Stimulated activated effector memory CD8-positive, alpha-beta T cell treated with anti-CD3 and anti-CD28 coated beads, Interleukin-12 subunit alpha, Interleukin-12 subunit beta, amount 100 ng/mL, for 72 hours (primary cell): ENCODE measurements around the gene TCF23.
"Not testable (repeated sequence)": the region's sequence is repeated elsewhere in the genome, so short reads cannot be mapped to it uniquely, and the experiment has no call there.

ENCODE experiments used
- ATAC-seq: fragments of 150-1000 bp; cut with Tn5 transposase; 2 replicates; pipeline ENCODE4 v1.10.0; 2021
- DNase-seq, 2 donors: peaks; one replicate each; pipeline ENCODE4 v3.0.0; 2021 to 2022; ENCODE audit warnings: low spot score in 2 of 2
- H3K27ac Mint-ChIP-seq: one replicate; pipeline ENCODE4 v1.8.0; 2022; ENCODE audit warnings: mild to moderate bottlenecking, mixed read lengths
- H3K36me3 Mint-ChIP-seq: one replicate; pipeline ENCODE4 v1.8.0; 2022; ENCODE audit warnings: mild to moderate bottlenecking, mixed read lengths
- H3K4me1 Mint-ChIP-seq: one replicate; pipeline ENCODE4 v1.8.0; 2022; ENCODE audit warnings: mixed read lengths
- H3K4me3 Mint-ChIP-seq: one replicate; pipeline ENCODE4 v1.8.0; 2022; ENCODE audit warnings: mild to moderate bottlenecking, mixed read lengths
- H3K9me3 Mint-ChIP-seq: one replicate; pipeline ENCODE4 v1.8.0; 2022; ENCODE audit warnings: mixed read lengths

Gene TCF23

GRCh38 chr2:27148801-27149439 lies at the start of gene TCF23:
Gene TCF23, plus strand, starts transcription at chr2:27149004. Its CDS starts 130 bp downstream, at chr2:27149134.
- no peaks in the 10 kb centered on the region for H3K9me3 Mint-ChIP-seq
- ATAC-seq (no peak), DNase-seq (no peak)
- no peak within 1 kb of the TSS for H3K27ac Mint-ChIP-seq
- H3K4me1 Mint-ChIP-seq = no peaks in the 10 kb centered on the region
- H3K4me3 Mint-ChIP-seq = no peak within 1 kb of the TSS
- no peaks in the 10 kb centered on the region for H3K36me3 Mint-ChIP-seq

GRCh38 chr2:27099334-27099955 lies 49.4 kb upstream of the TCF23 start:
- peak overlapping the region; percentile 26 for H3K27ac Mint-ChIP-seq
- ATAC-seq (no peak), DNase-seq (no peak)
- H3K4me1 Mint-ChIP-seq = peaks cover 16% of the 10 kb centered on the region
- no peaks in the 10 kb centered on the region for H3K9me3 Mint-ChIP-seq
- no peak overlapping the region for H3K4me3 Mint-ChIP-seq
- H3K36me3 Mint-ChIP-seq = no peaks in the 10 kb centered on the region

GRCh38 chr2:27100036-27100435 lies 48.8 kb upstream of the TCF23 start:
- Mint-ChIP-seq H3K9me3 (no peaks in the 10 kb centered on the region), H3K4me3 (no peak overlapping the region), H3K4me1 (peaks cover 16% of the 10 kb centered on the region), H3K36me3 (no peaks in the 10 kb centered on the region), H3K27ac (no peak overlapping the region)
- DNase-seq = no peak
- no peak for ATAC-seq

GRCh38 chr2:27102329-27102728 lies 46.5 kb upstream of the TCF23 start:
- no peak for ATAC-seq

GRCh38 chr2:27105981-27106380 lies 42.8 kb upstream of the TCF23 start:
- DNase-seq (no peak), ATAC-seq (no peak)
- H3K4me3 Mint-ChIP-seq = no peak overlapping the region
- H3K36me3 Mint-ChIP-seq = no peaks in the 10 kb centered on the region
- H3K4me1 Mint-ChIP-seq = no peaks in the 10 kb centered on the region
- no peaks in the 10 kb centered on the region for H3K9me3 Mint-ChIP-seq
- no peak overlapping the region for H3K27ac Mint-ChIP-seq

More at GRCh38 chr2:27102329-27102728, 46.5 kb upstream of the TCF23 start:
- no peak for DNase-seq
- Mint-ChIP-seq H3K9me3 (no peaks in the 10 kb centered on the region), H3K36me3 (no peaks in the 10 kb centered on the region), H3K4me3 (no peak overlapping the region), H3K27ac (no peak overlapping the region), H3K4me1 (no peaks in the 10 kb centered on the region)

GRCh38 chr2:27108221-27108620 lies 40.6 kb upstream of the TCF23 start:
- no peak for ATAC-seq
- no peaks in the 10 kb centered on the region for H3K36me3 Mint-ChIP-seq
- H3K4me1 Mint-ChIP-seq = no peaks in the 10 kb centered on the region
- no peak for DNase-seq
- H3K9me3 Mint-ChIP-seq = no peaks in the 10 kb centered on the region
- H3K4me3 Mint-ChIP-seq = no peak overlapping the region
- H3K27ac Mint-ChIP-seq = no peak overlapping the region

GRCh38 chr2:27109083-27109482 lies 39.7 kb upstream of the TCF23 start:
- no peak overlapping the region for H3K27ac Mint-ChIP-seq
- ATAC-seq (no peak), DNase-seq (no peak)
- H3K36me3 Mint-ChIP-seq = no peaks in the 10 kb centered on the region
- H3K4me3 Mint-ChIP-seq = no peak overlapping the region
- no peaks in the 10 kb centered on the region for H3K9me3 Mint-ChIP-seq
- H3K4me1 Mint-ChIP-seq = no peaks in the 10 kb centered on the region

- not testable (repeated sequence) for H3K9me3 Mint-ChIP-seq, H3K36me3 Mint-ChIP-seq, DNase-seq, ATAC-seq, H3K27ac Mint-ChIP-seq, H3K4me3 Mint-ChIP-seq, H3K4me1 Mint-ChIP-seq
These were observed 38.0 kb upstream of the TCF23 start for GRCh38 chr2:27110603-27111352.

- H3K9me3 Mint-ChIP-seq, H3K36me3 Mint-ChIP-seq, ATAC-seq, DNase-seq, H3K4me1 Mint-ChIP-seq, H3K4me3 Mint-ChIP-seq, H3K27ac Mint-ChIP-seq: not testable (repeated sequence)
These were observed 37.3 kb upstream of the TCF23 start for GRCh38 chr2:27111392-27112078.

GRCh38 chr2:27115519-27115918 lies 33.3 kb upstream of the TCF23 start:
- Mint-ChIP-seq H3K4me1 (peaks cover 6% of the 10 kb centered on the region), H3K4me3 (no peak overlapping the region), H3K27ac (no peak overlapping the region), H3K36me3 (no peaks in the 10 kb centered on the region), H3K9me3 (no peaks in the 10 kb centered on the region)
- ATAC-seq = no peak
- DNase-seq = no peak

- Mint-ChIP-seq H3K27ac (no peak overlapping the region), H3K4me3 (peak overlapping the region; percentile 55), H3K9me3 (no peaks in the 10 kb centered on the region), H3K36me3 (no peaks in the 10 kb centered on the region), H3K4me1 (peaks cover 12% of the 10 kb centered on the region)
- DNase-seq (no peak), ATAC-seq (no peak)
These were observed 30.7 kb upstream of the TCF23 start for GRCh38 chr2:27117995-27118524.

GRCh38 chr2:27118525-27119329 lies 30.1 kb upstream of the TCF23 start, which contains the start of gene CGREF1:
Gene CGREF1, minus strand, starts transcription at chr2:27119128. Its CDS starts 14,762 bp downstream, at chr2:27104366.
- peak; percentile 6 for ATAC-seq
- H3K27ac Mint-ChIP-seq = no peak within 1 kb of the TSS
- DNase-seq = no peak

GRCh38 chr2:27119330-27119670 lies 29.5 kb upstream of the TCF23 start:
- not testable (repeated sequence) for DNase-seq, H3K27ac Mint-ChIP-seq, H3K36me3 Mint-ChIP-seq, H3K9me3 Mint-ChIP-seq, ATAC-seq
- Mint-ChIP-seq H3K4me1 (peaks cover 21% of the 10 kb centered on the region), H3K4me3 (peak overlapping the region; percentile 55)

More at GRCh38 chr2:27118525-27119329, 30.1 kb upstream of the TCF23 start, which contains the start of gene CGREF1:
- peak within 1 kb of the TSS; percentile 55 for H3K4me3 Mint-ChIP-seq
- no peaks in the 10 kb centered on the region for H3K36me3 Mint-ChIP-seq
- H3K9me3 Mint-ChIP-seq = no peaks in the 10 kb centered on the region
- peaks cover 16% of the 10 kb centered on the region for H3K4me1 Mint-ChIP-seq

- DNase-seq = no peak
- H3K27ac Mint-ChIP-seq = no peak overlapping the region
- no peaks in the 10 kb centered on the region for H3K9me3 Mint-ChIP-seq
- ATAC-seq = no peak
- H3K4me1 Mint-ChIP-seq = peaks cover 21% of the 10 kb centered on the region
- no peak overlapping the region for H3K4me3 Mint-ChIP-seq
- no peaks in the 10 kb centered on the region for H3K36me3 Mint-ChIP-seq
These were observed 26.9 kb upstream of the TCF23 start for GRCh38 chr2:27121906-27122305.
